GM12874 (cell line): ENCODE data around the gene SPOP.
A peak's percentile ranks its signal among the peaks of the same experiment; 100 is the strongest.

ENCODE experiments used
- CTCF ChIP-seq: IDR thresholded peaks from 2 replicates; pipeline ENCODE4 v1.5.1; 2011; ENCODE audit warnings: low read depth, mild to moderate bottlenecking, control low read depth, low read length, moderate library complexity; ENCODE audit not compliant: insufficient read depth

SPOP gene

DNA sequence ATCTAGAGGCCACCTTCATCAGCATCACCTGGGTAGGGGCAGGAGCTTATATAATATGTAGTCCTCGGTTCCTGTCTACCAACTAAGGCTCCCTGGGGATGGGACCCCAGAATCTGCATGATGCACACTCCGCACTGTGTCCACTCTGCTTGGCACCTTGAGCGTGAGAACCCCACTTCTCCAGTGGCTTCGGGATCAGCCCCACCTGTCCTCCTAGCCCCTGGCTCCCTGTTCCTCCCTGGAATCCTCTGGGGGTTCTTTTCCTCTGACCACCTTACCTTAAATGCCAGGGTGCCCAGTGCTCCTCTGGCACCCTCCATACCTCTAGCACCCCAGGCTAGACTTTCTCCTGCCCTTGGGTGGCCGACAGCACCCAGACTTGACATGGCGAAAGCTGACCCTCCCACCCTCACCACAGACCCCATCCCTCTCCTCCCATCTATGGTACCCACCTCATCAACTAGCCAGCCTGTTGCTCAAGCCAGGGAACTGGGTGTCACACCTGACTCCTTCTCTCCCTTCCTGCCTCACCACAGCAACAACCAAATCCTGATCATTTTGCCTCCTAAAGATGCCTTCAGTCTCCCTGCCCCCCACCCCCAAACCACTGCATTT is 105.0 kb downstream of the SPOP start:
- no peak for TF ChIP-seq CTCF

GRCh38 chr17:49572226-49572625 is 105.7 kb downstream of the SPOP start:
- no peak for TF ChIP-seq CTCF

GRCh38 chr17:49571764-49572163 is 106.1 kb downstream of the SPOP start:
- no peak for TF ChIP-seq CTCF

GRCh38 chr17:49571283-49571682 is 106.6 kb downstream of the SPOP start:
- TF ChIP-seq CTCF: no peak

GRCh38 chr17:49570540-49571242 is 107.2 kb downstream of the SPOP start:
- TF ChIP-seq CTCF: no peak

DNA sequence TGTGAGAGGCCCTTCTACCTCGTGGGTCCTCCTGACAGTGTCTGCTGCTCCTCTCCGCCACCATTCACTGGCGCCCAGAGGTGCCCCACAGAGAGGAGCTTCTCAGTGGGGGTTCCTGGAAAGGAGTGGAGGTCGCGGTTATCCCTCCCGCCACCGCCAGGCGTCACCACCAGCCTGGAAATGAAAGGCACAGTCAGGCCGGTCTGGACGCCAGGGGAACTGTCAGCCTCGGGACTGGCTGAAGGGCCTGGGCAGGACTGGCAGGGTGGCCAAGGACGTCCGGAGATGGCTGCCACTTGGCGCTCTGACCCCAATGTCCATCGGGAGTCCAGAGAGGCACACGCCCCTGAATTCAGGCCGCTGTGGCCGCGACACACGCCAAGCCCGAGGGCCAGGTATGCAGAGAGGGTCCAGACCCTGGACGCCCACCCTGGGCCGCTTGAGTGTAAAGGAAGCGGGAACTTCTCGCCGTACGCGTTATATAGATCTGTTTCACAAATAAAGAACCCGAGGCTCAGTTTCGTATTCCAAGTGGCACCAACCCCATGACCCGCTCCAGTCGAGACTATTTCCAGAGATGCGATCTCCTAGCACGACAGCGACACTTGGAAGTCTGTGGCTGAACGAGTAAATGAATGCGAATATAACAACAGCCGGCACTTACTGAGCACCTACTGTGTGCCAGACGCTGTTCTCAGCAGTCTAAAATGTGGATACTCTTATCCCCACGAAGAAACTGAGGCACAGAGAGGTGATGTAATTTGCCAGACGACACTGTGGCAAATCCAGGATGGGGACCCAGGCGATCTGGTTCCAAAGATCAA is 109.8 kb downstream of the SPOP start:
- TF ChIP-seq CTCF: peak; percentile 96

GRCh38 chr17:49567104-49567521 is 110.8 kb downstream of the SPOP start:
- TF ChIP-seq CTCF: no peak
